K562 (cell line): ENCODE results near the gene APC. TPM values are rescaled to one million over a fixed set of nuclear protein-coding genes. Genes with fewer than 3 reads are reported as not detected.

ENCODE experiments used
- ATAC-seq: fragments of 200-7000 bp; cut with Tn5 transposase; 3 replicates; pipeline ENCODE4 v1.9.1; 2020; ENCODE audit warnings: moderate library complexity
- BruUV-seq: library from RNA; stranded (reverse); fragments of 400-500 nt; replicated peaks from 2 replicates; lab custom pipeline; 2021; lab: Mats Ljungman, UMichigan
- CTCF ChIA-PET: fragments of 300-600 bp; formaldehyde crosslinking; extraction: SDS; loops from one replicate; lab custom pipeline; 2021; ENCODE audit warnings: low intra/inter-chr PET ratio; lab: Yijun Ruan, JAX
- POLR2A ChIA-PET: fragments of 300-600, 350-650 bp; sonication (Branson Sonifier 250); formaldehyde crosslinking; extraction: SDS; loops from one replicate; lab custom pipeline; 2021; ENCODE audit warnings: antibody characterized with exemption, inconsistent platforms; lab: Yijun Ruan, JAX
- DNase-seq, 4 experiments: peaks; one replicate each; pipeline versions ENCODE4 v3.0.0 to v3.0.0-alpha.2; 2011 to 2018; ENCODE audit warnings: low spot score in 3 of 4, mixed read lengths in 3 of 4; ENCODE audit errors: extremely low read depth in 1 of 4
- FAIRE-seq: peaks from 2 replicates; lab custom pipeline; 2011; peaks lifted over from hg19 to GRCh38; lab: Jason Lieb, UNC
- H2AFZ ChIP-seq: 2 replicates; pipeline ENCODE4 v1.6.0; 2011; ENCODE audit warnings: low read depth, low read length, control low read depth, inconsistent platforms
- H3K27ac ChIP-seq: fragments of 200-600 bp; 3 replicates; pipeline ENCODE4 v1.8.0; 2011; ENCODE audit warnings: low read depth, mild to moderate bottlenecking, control low read depth, inconsistent platforms, low read length, moderate library complexity, mixed read lengths; ENCODE audit errors: extremely low read depth
- H3K27me3 ChIP-seq, 2 experiments: fragments of 300-600 bp in 1 of 2; 2 replicates in 1 of 2; 3 replicates in 1 of 2; pipeline versions ENCODE4 v1.6.0 to v1.8.0; 2011; ENCODE audit warnings: inconsistent platforms in 2 of 2, low read length in 2 of 2, mild to moderate bottlenecking in 1 of 2, mixed read lengths in 1 of 2, moderate library complexity in 1 of 2; ENCODE audit not compliant: control insufficient read depth in 2 of 2, insufficient read depth in 2 of 2
- H3K36me3 ChIP-seq: fragments of 300-600 bp; 3 replicates; pipeline ENCODE4 v1.8.0; 2011; ENCODE audit warnings: mild to moderate bottlenecking, low read length, inconsistent platforms; ENCODE audit not compliant: control insufficient read depth, insufficient read depth
- H3K4me1 ChIP-seq, 2 experiments: fragments of 200-600 bp in 1 of 2; replicated peaks in 1 of 2; 2 replicates in 1 of 2; 3 replicates in 1 of 2; pipeline versions ENCODE4 v1.5.1 to v1.8.0; 2011; ENCODE audit warnings: inconsistent platforms in 2 of 2, low read length in 2 of 2, mild to moderate bottlenecking in 1 of 2, mixed read lengths in 1 of 2, moderate library complexity in 1 of 2; ENCODE audit not compliant: control insufficient read depth in 2 of 2, insufficient read depth in 2 of 2
- H3K4me2 ChIP-seq: 2 replicates; pipeline ENCODE4 v1.6.1; 2011; ENCODE audit warnings: low read length, control low read depth, inconsistent platforms, mixed read lengths; ENCODE audit not compliant: insufficient read depth
- H3K4me3 ChIP-seq: fragments of 200-600 bp; sonication (generic), shearing (Covaris generic); 2 replicates; pipeline ENCODE4 v1.5.1; 2016; ENCODE audit warnings: control low read depth, inconsistent platforms
- H3K79me2 ChIP-seq: fragments of 200-600 bp; 3 replicates; pipeline ENCODE4 v1.8.0; 2011; ENCODE audit warnings: low read length, inconsistent platforms; ENCODE audit not compliant: control insufficient read depth, insufficient read depth
- H3K9ac ChIP-seq, 2 experiments: 2 replicates each; pipeline versions ENCODE4 v1.6.0 to v1.6.1; 2011; ENCODE audit warnings: low read depth in 2 of 2, low read length in 2 of 2, control low read depth in 1 of 2, inconsistent platforms in 1 of 2, mild to moderate bottlenecking in 1 of 2, mixed read lengths in 1 of 2; ENCODE audit not compliant: insufficient read depth in 1 of 2
- H3K9me1 ChIP-seq: one replicate; pipeline ENCODE4 v1.6.0; 2011; ENCODE audit warnings: inconsistent platforms, mild to moderate bottlenecking, low read length, moderate library complexity; ENCODE audit not compliant: control insufficient read depth, insufficient read depth
- H3K9me3 ChIP-seq: replicated peaks from 2 replicates; pipeline ENCODE4 v1.5.1; 2011; ENCODE audit warnings: low read depth, low read length, inconsistent platforms; ENCODE audit not compliant: control insufficient read depth, insufficient read depth
- H4K20me1 ChIP-seq: replicated peaks from 2 replicates; pipeline ENCODE4 v1.6.1; 2011; ENCODE audit warnings: low read length, inconsistent platforms, mixed read lengths; ENCODE audit not compliant: control insufficient read depth, insufficient read depth
- ATF3 ChIP-seq, 2 experiments: fragments of 450-650 bp in 1 of 2; sonication (generic) in 1 of 2; formaldehyde crosslinking in 1 of 2; IDR thresholded peaks in 1 of 2; conservative IDR thresholded peaks in 1 of 2; 2 replicates each; pipeline versions ENCODE4 v1.6.1 to v1.8.1; 2016 to 2023; ENCODE audit warnings: mild to moderate bottlenecking in 2 of 2, moderate library complexity in 2 of 2, inconsistent platforms in 1 of 2, missing genetic modification reagents in 1 of 2
- CC2D1A ChIP-seq: fragments of 450-650 bp; IDR thresholded peaks from 2 replicates; pipeline ENCODE4 v1.6.1; 2017; ENCODE audit warnings: mild to moderate bottlenecking
- CEBPG ChIP-seq, 3 experiments: fragments of 200-800 bp in 1 of 3; sonication (Bioruptor generic) in 1 of 3; sonication (generic) in 1 of 3; formaldehyde crosslinking in 1 of 3; IDR thresholded peaks in 2 of 3; conservative IDR thresholded peaks in 1 of 3; 2 replicates each; pipeline versions ENCODE4 v1.6.1 to v1.8.0; 2016 to 2022; ENCODE audit warnings: missing compliant biosample characterization in 2 of 3, missing genetic modification characterization in 2 of 3, mild to moderate bottlenecking in 1 of 3, missing genetic modification reagents in 1 of 3
- ZKSCAN8 ChIP-seq: fragments of 200-800 bp; sonication (Bioruptor generic); IDR thresholded peaks from 2 replicates; pipeline ENCODE4 v1.6.1; 2016; ENCODE audit warnings: missing genetic modification characterization, missing compliant biosample characterization
- WGBS: fragments of 100-300 bp; shearing (Covaris generic); methylation state at CpG from one replicate; pipeline ENCODE4 v1.1.6; 2016; ENCODE audit warnings: low coverage, mixed read lengths; ENCODE audit not compliant: insufficient coverage; ENCODE audit errors: missing lambda C conversion rate; 5-methylcytosine and 5-hydroxymethylcytosine counted together
- in situ Hi-C: fragments of 300-500 bp; cut with MboI; formaldehyde crosslinking; loops from 4 replicates; pipeline ENCODE4 v1.15.0; 2018; ENCODE audit warnings: inconsistent platforms, mixed read lengths
- intact Hi-C: fragments of 100-400 bp; cut with micrococcal nuclease; formaldehyde crosslinking; loops from 2 replicates; pipeline ENCODE4 v1.14.2; 2022
- polyA plus RNA-seq, 8 experiments: library from polyadenylated mRNA; depleted of rRNA in 4 of 8; stranded (reverse) in 5 of 8; unstranded in 3 of 8; fragments of >200 nt; fragmentation: Nextera tagmentation in 2 of 8; fragmentation: Illumina TruSeq in 1 of 8; extraction: Ambion mirVana in 2 of 8; extraction: Trizol in 1 of 8; gene quantifications; 2 replicates each; pipeline versions ENCODE4 v1.2.1 to v1.2.3, GENCODE V29; 2011 to 2014; ENCODE audit warnings: inconsistent platforms in 1 of 8, missing spikeins in 1 of 8
- total RNA-seq, 7 experiments: library from RNA; depleted of rRNA in 6 of 7; stranded (reverse); fragments of >200 nt in 6 of 7; fragmentation: Illumina TruSeq in 2 of 7; extraction: Trizol in 2 of 7; gene quantifications; 2 replicates each; pipeline versions ENCODE4 v1.2.1 to v1.2.3, GENCODE V29; 2011 to 2021; ENCODE audit warnings: low replicate concordance in 1 of 7

APC gene
- total and polyA plus RNA-seq, 9 of the 15 experiments (the other 6 are each of a cell fraction or from before 2014, with no cell fraction given), result 5.7 to 29.5 (median 15.4) TPM

GRCh38 chr5:112865128-112865527 is 127.4 kb downstream of the APC start:
- intact Hi-C loops, result no loop called here
- H2AFZ ChIP-seq, result no peak overlapping the region
- H3K4me1 ChIP-seq, result peaks cover 0 to 12% of the 10 kb centered on the region in 2 experiments; a peak in 2 of 5 replicates
- no peaks in the 10 kb centered on the region for H4K20me1 ChIP-seq
- ATAC-seq (no peak), FAIRE-seq (no peak), DNase-seq (peak in 1 of 4 experiments; percentile 21)
- 88% methylated on average over 3 of the region's 3 CpGs for WGBS
- CTCF ChIA-PET, result no interaction called here
- no peak for TF ChIP-seq CC2D1A
- peak; percentile 48 for TF ChIP-seq ATF3 (IDR thresholded peaks at IDR 0.05)
- no peak for TF ChIP-seq ATF3 (CRISPR knock-in tag; conservative IDR thresholded peaks at IDR 0.05)
- no peak for TF ChIP-seq CEBPG (CRISPR knock-in tag; IDR thresholded peaks at IDR 0.05)
- peak; percentile 24 to 60; a peak in 2 of 4 replicates for TF ChIP-seq CEBPG (tag; conservative IDR thresholded peaks at IDR 0.05 in 1 of 2, IDR thresholded peaks at IDR 0.05 in 1 of 2)
- no peak for TF ChIP-seq ZKSCAN8
- no TSS peak for BruUV-seq
- no peak overlapping the region for H3K27ac ChIP-seq
- H3K27me3 ChIP-seq, result no peaks in the 10 kb centered on the region
- H3K9me1 ChIP-seq, result no peaks in the 10 kb centered on the region
- H3K79me2 ChIP-seq, result peaks cover 48% of the 10 kb centered on the region
- in situ Hi-C loops, result no loop called here
- no peak overlapping the region for H3K4me2 ChIP-seq
- H3K9ac ChIP-seq, result no peak overlapping the region
- peaks cover 74% of the 10 kb centered on the region for H3K36me3 ChIP-seq
- no peak overlapping the region for H3K4me3 ChIP-seq
- POLR2A ChIA-PET, result interaction anchor here (1.7 kb wide), 1 partner anchor 19 kb away, joined by 7 read pairs; no protein-coding TSS in a partner anchor
- H3K9me3 ChIP-seq, result no peaks in the 10 kb centered on the region
